ENCODE measurements around the gene TMEM60. TPM values are rescaled to one million over a fixed set of nuclear protein-coding genes. Genes with fewer than 3 reads are reported as not detected.

The TMEM60 gene
- total and polyA plus RNA-seq, 2 of the 13 experiments (the other 11 are each of a cell fraction or from before 2014, with no cell fraction given) = 25.6 to 27.7 TPM

GRCh38 chr7:77798394-77799077 is at the start of gene TMEM60, which contains the start of gene PHTF2 (continued):
- TF ChIP-seq, protein P1, sequence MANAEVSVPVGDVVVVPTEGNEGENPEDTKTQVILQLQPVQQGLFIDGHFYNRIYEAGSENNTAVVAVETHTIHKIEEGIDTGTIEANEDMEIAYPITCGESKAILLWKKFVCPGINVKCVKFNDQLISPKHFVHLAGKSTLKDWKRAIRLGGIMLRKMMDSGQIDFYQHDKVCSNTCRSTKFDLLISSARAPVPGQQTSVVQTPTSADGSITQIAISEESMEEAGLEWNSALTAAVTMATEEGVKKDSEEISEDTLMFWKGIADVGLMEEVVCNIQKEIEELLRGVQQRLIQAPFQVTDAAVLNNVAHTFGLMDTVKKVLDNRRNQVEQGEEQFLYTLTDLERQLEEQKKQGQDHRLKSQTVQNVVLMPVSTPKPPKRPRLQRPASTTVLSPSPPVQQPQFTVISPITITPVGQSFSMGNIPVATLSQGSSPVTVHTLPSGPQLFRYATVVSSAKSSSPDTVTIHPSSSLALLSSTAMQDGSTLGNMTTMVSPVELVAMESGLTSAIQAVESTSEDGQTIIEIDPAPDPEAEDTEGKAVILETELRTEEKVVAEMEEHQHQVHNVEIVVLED (CRISPR knock-in tag; IDR thresholded peaks at IDR 0.05; ENCODE audit: borderline replicate concordance) = peak; percentile 56
- TF ChIP-seq GATAD1 (CRISPR knock-in tag; IDR thresholded peaks at IDR 0.05) (no peak; the same call in 1 of the 2 replicates), CEBPG (CRISPR knock-in tag; IDR thresholded peaks at IDR 0.05) (0 out of 2 replicates have a peak, but pooled peaks have one; percentile 25), ELF4 (CRISPR knock-in tag; IDR thresholded peaks at IDR 0.05; ENCODE audit: borderline replicate concordance) (peak; percentile 55; the same call in 1 of the 2 replicates), PRPF4 (IDR thresholded peaks at IDR 0.05; ENCODE audit: low read depth, low read length, poor library complexity, severe bottlenecking) (peak; percentile 89), ATF4 (CRISPR knock-in tag; IDR thresholded peaks at IDR 0.05) (0 out of 4 replicates have a peak, but pooled peaks of 1 of the 2 experiments have one; percentile 57), DDIT3 (CRISPR knock-in tag; IDR thresholded peaks at IDR 0.05) (no peak), MIER3 (CRISPR knock-in tag; IDR thresholded peaks at IDR 0.05; ENCODE audit: borderline replicate concordance) (no peak), ZNF788 (CRISPR knock-in tag; IDR thresholded peaks at IDR 0.05; ENCODE audit: borderline replicate concordance) (peak; percentile 56; the same call in 1 of the 2 replicates), ZNF770 (CRISPR knock-in tag; IDR thresholded peaks at IDR 0.05) (peak; percentile 73), TFDP1 (CRISPR knock-in tag; IDR thresholded peaks at IDR 0.05; ENCODE audit: borderline replicate concordance) (peak; percentile 92), PTBP1 (IDR thresholded peaks at IDR 0.05; ENCODE audit: low read depth, low read length, poor library complexity, severe bottlenecking) (peak; percentile 24), SMYD3 (CRISPR knock-in tag; IDR thresholded peaks at IDR 0.05) (peak; percentile 25; the same call in 1 of the 2 replicates), KAT7 (CRISPR knock-in tag; IDR thresholded peaks at IDR 0.05; ENCODE audit: borderline replicate concordance) (peak; percentile 87), ZNF383 (CRISPR knock-in tag; IDR thresholded peaks at IDR 0.05; ENCODE audit: borderline replicate concordance) (peak; percentile 100), ZFYVE20 (CRISPR knock-in tag; IDR thresholded peaks at IDR 0.05; ENCODE audit: borderline replicate concordance, low read depth) (no peak)
- TF ChIP-seq, protein P2, sequence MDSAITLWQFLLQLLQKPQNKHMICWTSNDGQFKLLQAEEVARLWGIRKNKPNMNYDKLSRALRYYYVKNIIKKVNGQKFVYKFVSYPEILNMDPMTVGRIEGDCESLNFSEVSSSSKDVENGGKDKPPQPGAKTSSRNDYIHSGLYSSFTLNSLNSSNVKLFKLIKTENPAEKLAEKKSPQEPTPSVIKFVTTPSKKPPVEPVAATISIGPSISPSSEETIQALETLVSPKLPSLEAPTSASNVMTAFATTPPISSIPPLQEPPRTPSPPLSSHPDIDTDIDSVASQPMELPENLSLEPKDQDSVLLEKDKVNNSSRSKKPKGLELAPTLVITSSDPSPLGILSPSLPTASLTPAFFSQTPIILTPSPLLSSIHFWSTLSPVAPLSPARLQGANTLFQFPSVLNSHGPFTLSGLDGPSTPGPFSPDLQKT (CRISPR knock-in tag; IDR thresholded peaks at IDR 0.05; ENCODE audit: borderline replicate concordance) = peak; percentile 36; the same call in 1 of the 2 replicates
- TF ChIP-seq, protein P3, sequence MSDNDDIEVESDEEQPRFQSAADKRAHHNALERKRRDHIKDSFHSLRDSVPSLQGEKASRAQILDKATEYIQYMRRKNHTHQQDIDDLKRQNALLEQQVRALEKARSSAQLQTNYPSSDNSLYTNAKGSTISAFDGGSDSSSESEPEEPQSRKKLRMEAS (IDR thresholded peaks at IDR 0.05) = peak; percentile 65

All from HepG2 (cell line).